ELF-1 (cell line): ENCODE results near the gene ANKH.
"Not testable (repeated sequence)": the region's sequence is repeated elsewhere in the genome, so short reads cannot be mapped to it uniquely, and the experiment has no call there.

Experiments
- DNase-seq: peaks from one replicate; pipeline ENCODE4 v3.0.0-alpha.2; 2016; ENCODE audit warnings: low read depth, low spot score

The ANKH gene

DNA sequence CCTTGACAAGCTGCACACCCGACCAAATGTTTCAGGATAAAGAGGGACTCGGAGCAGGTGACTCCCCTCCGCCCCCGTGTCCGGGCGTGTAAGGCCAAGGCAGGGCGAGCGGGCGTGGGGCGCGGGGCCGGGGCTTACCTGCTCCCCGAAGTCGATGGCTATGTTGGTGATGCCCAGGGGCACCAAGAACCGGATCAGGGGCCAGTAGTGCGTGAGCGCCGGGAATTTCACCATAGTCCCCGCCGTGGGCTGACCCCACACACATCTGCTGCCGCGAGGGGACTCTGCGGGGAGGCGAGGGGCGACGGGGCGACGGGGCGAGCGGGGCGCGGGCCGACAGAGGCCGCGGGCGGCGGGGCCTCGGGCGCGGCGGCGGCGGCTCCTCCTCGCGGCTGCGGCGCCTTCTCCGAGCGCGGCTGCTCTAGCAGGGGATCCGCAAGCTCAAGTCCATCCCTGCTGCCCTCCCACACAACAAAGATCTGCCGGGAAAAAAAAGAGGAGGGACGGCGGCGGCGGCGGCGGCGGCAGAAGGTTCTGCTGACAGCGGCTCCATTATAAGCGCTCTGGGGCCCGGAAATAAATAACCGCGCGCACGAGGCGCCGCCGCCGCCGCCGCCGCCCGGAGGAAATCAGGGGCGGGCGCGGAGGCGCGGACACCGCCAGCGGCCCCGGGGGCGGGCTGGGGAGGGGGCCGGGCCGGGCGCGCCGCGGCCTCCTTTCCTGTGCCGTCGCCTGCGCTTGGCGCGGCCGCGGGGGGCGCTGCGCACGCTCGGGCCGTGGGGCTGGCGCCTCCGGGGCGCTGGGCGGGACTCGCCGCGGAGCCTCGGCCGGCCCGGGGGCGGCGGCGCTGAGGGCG, at the start of gene ANKH:
ANKH (minus strand) TSS at position 565 of the 856 bp plus-strand sequence; CDS start at position 234, 331 bp downstream.
- DNase-seq: peak; percentile 78

DNA sequence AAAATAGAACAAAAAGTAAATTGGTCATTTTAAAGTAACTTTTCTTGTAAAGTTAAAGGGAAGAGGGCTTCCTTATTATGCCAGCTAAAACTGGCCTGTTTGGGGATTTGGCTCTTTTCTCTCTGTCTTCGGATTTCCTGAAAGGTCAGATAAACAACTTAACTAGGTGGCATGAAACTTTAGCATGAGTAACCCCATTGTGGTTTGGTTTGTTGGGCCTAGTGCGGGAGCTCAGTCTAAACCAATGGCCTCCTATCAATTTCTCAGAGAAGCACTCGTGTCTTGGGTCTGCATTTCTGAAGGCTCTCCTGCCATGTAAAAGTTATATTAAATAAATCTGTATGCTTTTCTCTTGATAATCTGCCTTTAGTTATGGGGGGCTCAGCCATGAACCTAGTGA, 48.5 kb upstream of the ANKH start:
- DNase-seq: no peak

GRCh38 chr5:14919106-14919505, 47.5 kb upstream of the ANKH start:
- DNase-seq: not testable (repeated sequence)

DNA sequence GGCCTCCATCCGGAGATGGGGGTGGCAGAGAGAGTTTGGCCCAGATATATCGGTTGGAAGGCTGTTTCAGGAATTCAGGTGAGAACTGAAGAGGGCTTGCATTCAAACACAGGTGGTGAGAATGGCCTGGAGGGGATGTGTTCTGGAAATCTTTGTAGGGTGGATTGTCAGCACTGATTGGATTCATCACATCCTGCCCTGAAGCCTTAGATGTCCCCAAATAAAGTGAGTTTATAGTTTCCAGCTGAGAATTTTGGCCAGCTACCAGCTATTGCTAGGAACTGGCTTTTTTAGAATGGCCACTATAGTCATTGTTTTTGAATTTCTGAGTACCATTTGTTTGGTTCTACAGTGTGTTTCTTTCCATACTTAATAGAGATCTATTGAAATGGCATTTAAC, 46.1 kb upstream of the ANKH start:
- DNase-seq: no peak

- no peak for DNase-seq
These were observed 43.8 kb upstream of the ANKH start for GRCh38 chr5:14915291-14915952.

DNA sequence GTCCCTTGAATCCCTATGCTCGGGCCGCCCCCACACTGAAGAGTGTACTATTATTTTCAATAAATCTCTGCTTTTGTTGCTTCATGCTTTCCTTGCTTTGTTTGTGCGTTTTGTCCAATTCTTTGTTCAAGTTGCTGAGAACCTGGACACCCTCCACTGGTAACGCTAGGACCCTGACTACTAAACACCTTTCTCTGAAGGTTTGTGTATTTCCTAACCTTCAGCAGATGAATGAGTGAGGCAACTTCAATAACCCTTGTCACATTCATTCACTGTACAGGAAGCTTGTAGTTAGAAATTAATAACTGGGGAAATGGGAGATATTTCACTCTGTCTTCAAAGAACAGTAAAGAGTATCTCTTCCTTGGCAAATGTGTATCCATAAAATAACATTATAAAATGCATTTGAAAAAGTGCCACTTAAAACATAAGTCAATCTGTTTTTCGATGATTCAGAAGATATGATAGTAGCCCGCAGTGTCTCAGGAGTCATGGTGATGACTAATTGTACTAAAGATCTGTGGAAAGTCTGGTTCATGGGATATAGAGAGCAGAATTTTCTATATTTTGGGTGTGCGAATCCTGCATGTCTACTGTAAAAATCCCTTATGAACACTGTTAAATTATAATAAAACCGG, 43.2 kb upstream of the ANKH start:
- DNase-seq: no peak

DNA sequence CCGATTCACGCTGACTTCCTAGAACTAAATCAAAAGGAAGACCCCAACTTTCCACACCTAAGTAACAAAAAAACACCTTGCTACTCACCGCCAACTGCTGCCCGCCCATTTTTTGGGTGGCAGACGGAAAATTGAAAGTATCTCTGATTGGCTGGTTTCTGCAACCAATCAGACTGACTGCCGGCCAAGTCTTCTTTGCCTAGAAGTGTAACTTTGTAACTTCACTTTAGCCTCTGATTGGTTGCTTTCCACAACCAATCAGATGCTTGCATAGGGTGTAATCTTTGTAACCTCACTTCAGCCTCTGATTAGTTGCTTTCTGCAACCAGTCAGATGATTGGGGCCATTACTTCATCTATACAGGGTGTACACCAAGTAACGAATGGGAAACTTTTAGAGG, 42.6 kb upstream of the ANKH start:
- no peak for DNase-seq

DNA sequence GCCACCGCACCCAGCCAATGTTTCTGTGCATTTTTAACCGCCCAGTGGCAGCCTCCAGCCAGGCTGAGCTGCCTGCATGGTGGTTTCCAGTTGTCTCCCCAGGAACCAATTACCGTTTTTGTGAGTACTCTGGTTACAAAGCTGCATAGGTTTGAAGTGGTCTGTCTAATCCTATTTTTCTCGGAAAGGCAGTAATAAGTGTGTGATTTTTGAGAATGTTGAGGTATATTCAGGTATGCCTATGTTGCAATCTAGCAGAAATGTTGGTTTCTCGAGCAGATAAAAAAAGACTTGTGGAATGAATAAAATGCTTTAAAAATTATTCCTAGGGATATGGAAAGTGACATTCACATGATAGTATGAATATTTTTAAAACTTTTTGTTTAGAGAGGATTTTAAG, 41.5 kb upstream of the ANKH start:
- DNase-seq: no peak

DNA sequence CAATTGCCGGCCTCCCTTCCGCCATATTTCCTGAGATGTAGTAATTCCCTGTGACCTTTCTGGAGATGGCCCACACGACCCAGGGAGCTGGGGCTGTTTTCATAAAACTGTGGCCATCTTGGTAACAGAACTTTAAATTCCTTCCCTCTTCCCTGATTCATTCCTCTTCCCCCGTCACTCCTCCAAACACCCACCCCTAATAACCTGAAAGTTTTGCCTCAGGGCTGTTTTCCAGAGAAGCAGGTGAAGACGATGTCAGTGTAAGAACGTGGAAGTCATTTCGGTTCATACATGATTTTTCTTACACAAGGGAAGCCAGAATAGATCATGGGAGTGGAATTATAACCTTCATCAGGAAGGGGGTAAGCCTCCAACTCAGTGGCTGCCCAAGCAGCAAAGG, 40.6 kb upstream of the ANKH start:
- DNase-seq: peak; percentile 25

- no peak for DNase-seq
These were observed 37.8 kb upstream of the ANKH start for GRCh38 chr5:14909369-14909768.

DNA sequence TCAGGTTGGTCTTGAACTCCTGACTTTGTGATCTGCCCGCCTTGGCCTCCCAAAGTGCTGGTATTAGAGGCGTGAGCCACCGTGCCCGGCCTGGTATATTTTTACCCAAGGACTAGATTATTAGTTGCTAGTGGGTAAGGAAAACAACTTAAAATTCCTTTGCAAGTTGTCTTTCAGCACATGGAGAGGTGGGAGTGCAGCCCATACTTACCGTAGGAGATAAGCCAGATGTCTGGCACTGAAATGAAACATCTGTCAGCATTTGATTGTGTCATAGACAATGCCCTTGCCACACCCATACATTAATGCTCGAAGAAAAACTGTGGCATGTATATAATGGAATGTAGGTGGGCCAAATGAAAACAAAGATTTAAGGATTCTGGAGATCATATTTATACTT, 36.6 kb upstream of the ANKH start:
- DNase-seq: no peak

DNA sequence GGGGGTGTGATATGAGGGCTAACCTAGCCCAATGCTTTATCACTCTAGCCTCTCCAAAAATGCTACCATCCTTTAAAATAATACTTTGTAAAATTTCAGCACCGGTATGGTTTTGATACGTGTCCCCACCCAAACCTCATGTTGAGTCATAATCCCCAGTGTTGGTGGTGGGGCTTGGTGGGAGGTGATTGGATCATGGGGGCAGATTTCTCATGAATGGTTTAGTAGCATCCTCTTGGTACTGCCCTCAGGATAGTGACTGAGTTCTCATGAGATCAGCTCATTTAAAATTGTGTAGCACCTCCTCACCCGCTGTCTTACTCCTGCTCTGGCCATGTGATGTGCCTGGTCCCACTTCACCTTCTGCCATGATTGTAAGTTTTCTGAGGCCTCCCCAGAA, 35.0 kb upstream of the ANKH start:
- DNase-seq: no peak

- DNase-seq: no peak
These were observed 31.4 kb upstream of the ANKH start for GRCh38 chr5:14902826-14903560.

DNA sequence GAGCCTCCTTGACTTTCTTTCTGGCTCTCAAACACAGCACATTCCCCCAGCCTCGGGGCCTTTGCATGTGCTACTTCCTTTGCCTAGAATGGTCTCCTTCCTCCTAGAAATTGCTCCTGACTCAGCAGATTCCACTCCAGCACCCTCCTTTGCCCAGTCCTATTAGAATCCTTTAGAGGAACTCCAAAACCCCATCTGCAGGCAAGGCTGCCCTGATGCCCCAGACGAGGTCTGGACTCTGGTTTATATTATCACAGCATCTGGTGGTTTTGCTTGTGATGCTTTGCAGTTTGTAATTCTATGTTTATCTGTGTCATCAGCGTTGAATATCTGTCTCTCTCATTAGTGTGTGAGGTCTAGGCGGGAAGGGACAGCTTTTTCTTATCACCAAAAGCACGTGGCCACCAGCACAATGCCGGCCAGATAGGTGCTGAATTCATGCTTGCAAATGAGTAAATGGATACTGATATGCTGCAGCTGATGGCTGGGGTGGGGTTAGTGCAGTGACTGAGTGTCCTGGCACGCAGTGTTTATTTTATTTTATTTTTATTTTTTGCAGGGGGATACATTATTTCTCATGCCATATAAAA, 30.0 kb upstream of the ANKH start:
- peak; percentile 73 for DNase-seq

DNA sequence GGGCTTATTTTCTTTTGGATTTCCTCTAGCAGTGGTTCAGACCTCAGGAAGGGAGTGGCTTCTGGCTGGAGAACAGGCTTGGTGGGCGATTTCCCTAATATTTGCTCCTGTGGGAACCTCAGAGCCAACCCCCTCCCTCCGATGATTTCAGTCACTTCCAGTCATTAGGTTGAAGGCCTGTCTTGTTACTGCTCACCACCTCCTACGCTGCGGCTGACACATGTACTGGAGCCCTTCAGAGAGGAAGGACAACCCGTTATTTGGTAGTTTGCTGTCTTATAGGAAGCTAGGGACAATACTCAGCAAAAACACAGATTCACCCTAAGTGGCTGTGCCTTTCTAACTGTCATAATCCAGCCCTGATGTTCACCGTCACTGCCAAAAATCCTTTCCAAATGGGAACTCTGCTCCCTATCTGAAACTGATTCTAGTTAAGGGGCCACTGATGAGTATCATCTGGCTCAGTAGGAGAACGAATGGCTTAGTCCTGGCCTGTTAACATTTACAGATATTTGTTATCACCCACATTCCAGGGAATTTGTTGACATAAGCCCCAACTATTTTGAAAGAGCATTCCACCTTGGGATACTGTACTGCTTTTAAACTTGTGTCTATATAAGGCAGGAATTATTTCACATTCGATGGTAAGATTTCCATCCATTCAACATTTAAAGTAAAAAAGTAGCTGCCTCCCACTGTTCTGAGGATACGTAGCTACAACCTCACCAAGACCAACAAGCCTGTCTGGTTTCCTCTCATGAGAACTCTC, 29.3 kb upstream of the ANKH start:
- peak; percentile 21 for DNase-seq

- no peak for DNase-seq
These were observed 24.6 kb upstream of the ANKH start for GRCh38 chr5:14896131-14896530.

GRCh38 chr5:14895301-14895700, 23.7 kb upstream of the ANKH start:
- DNase-seq: no peak

DNA sequence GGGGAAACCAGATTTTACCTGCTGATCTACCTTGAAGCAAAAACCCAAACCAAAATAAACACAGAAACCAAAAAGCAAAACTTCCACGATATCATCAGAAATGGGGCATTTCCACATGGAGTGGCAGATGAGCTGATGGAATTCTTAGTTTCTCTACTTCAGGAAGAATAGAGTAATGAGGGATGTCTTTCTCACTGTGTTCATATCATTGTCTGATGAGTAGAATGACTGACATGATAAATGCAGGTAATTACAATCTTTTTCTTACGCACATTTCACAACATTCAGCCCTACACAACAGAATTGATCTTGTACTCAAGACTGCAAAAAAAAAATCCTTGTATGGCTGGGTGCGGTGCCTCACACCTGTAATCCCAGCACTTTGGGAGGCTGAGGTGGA, 23.2 kb upstream of the ANKH start:
- no peak for DNase-seq

DNA sequence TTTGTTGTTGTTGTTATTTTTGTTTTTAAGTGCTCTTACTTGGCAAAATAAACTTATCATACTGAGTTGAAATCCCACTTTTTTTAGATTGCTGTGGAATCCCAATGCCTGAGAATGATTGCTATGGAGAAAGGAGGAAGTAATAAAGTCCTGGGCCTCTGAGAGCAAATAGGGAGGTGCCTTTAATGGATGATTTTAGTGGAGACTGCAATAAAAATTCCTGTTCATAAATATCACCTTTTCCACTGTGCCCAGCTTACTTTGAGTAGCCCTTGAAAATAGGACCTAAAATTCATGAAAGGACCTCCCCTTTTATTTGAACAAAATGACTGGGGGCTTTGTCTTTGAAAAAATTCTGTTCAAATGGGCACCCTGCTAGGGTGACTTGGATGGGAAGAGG, 21.8 kb upstream of the ANKH start:
- DNase-seq: no peak

DNA sequence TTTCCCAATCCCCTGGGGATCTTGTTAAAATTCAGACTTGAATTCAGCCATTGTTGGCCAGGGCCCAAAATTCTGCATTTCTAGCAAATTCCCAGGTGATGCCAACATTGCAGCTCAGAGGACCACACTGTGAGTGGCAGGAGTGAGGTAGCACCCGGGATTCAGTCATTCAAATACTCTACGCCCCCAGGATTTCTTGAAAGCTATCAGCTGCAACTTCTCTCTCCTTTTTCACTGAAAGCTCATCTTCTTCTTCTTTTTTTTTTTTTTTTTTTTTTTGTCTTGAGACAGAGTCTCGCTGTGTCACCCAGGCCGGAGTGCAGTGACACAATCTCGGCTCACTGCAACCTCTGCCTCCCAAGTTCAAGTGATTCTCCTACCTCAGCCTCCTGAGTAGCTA, 19.3 kb upstream of the ANKH start:
- no peak for DNase-seq

DNA sequence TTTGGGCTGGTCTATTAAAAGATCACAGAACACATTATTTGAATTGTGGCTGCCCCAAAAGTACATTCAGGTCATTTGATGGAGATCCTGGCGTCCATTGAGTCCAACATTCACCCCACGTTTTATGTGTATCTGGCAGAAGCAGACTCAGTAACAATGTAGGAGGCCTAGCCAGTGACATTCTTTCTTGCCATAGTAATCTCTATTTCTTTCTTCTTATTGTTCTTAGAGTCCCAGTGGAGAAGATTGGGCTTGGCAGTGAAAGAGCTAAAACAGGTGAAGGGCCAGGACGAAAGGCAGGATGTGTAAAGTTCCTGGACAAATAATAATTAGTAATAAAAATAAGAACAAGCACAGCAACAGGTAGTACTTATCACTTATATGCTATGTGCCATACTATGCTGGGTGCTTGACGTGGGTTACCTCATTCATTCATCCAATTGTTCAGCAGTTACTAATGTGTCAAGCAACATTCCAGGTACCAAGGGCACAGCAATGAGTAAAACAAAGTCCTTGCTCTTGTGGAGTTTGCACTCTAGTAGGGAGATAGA, 12.6 kb upstream of the ANKH start:
- DNase-seq: no peak
